Measurements from ENCODE around the gene CTAGE15.
"Not testable (repeated sequence)": the region's sequence is repeated elsewhere in the genome, so short reads cannot be mapped to it uniquely, and the experiment has no call there.

DNA sequence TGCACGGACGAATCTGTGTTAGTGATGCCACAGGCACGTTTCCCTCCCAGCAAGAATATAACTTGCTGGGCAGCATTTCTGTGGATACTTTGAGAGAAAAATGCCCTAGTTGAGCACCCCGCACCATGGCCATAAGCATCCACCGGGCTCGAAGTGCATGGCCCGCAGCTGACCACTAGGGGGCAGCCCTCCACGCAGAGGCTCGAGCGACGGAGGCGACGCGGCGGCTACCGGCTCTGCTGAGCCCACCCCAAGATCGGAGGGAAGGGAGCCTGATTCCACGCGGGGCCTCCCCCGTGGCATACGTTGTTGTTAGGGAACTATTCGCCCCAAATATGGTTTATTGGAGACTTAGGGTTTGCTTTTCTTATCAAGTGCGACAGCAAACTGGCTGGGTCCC, 48.5 kb downstream of the CTAGE15 start:
- TF ChIP-seq, protein P1, sequence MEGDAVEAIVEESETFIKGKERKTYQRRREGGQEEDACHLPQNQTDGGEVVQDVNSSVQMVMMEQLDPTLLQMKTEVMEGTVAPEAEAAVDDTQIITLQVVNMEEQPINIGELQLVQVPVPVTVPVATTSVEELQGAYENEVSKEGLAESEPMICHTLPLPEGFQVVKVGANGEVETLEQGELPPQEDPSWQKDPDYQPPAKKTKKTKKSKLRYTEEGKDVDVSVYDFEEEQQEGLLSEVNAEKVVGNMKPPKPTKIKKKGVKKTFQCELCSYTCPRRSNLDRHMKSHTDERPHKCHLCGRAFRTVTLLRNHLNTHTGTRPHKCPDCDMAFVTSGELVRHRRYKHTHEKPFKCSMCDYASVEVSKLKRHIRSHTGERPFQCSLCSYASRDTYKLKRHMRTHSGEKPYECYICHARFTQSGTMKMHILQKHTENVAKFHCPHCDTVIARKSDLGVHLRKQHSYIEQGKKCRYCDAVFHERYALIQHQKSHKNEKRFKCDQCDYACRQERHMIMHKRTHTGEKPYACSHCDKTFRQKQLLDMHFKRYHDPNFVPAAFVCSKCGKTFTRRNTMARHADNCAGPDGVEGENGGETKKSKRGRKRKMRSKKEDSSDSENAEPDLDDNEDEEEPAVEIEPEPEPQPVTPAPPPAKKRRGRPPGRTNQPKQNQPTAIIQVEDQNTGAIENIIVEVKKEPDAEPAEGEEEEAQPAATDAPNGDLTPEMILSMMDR (IDR thresholded peaks at IDR 0.05; ENCODE audit: poor library complexity): not testable (repeated sequence)
- TF ChIP-seq EZH2 (IDR thresholded peaks at IDR 0.05; ENCODE audit: borderline replicate concordance); EZH2phosphoT487 (IDR thresholded peaks at IDR 0.05; ENCODE audit: low read depth, severe bottlenecking, unreplicated experiment): not testable (repeated sequence)

Measured in hepatocyte (in vitro differentiated cells).